Neuronal stem cell (in vitro differentiated cells): ENCODE measurements around the gene SNAP25.

Experiments
- DNase-seq: peaks from one replicate; pipeline ENCODE4 v3.0.0-alpha.2; 2013; ENCODE audit warnings: low spot score
- H2AFZ ChIP-seq: one replicate; pipeline ENCODE4 v1.6.1; 2013; ENCODE audit warnings: mild to moderate bottlenecking, low read length, inconsistent platforms
- H2AK5ac ChIP-seq: 2 replicates; pipeline ENCODE4 v1.6.1; 2013; ENCODE audit warnings: low read depth, mild to moderate bottlenecking, inconsistent platforms, low read length, moderate library complexity, mixed read lengths
- H2BK120ac ChIP-seq: 2 replicates; pipeline ENCODE4 v1.6.1; 2013; ENCODE audit warnings: low read depth, mild to moderate bottlenecking, inconsistent platforms, low read length, moderate library complexity, mixed read lengths
- H2BK12ac ChIP-seq: one replicate; pipeline ENCODE4 v1.6.1; 2013; ENCODE audit warnings: low read length, inconsistent platforms
- H2BK15ac ChIP-seq: 2 replicates; pipeline ENCODE4 v1.6.1; 2013; ENCODE audit warnings: mild to moderate bottlenecking, low read length, inconsistent platforms, mixed read lengths
- H2BK5ac ChIP-seq: one replicate; pipeline ENCODE4 v1.6.1; 2013; ENCODE audit warnings: inconsistent platforms, mild to moderate bottlenecking, low read length, moderate library complexity
- H3K14ac ChIP-seq: one replicate; pipeline ENCODE4 v1.6.1; 2013; ENCODE audit warnings: low read length, inconsistent platforms
- H3K18ac ChIP-seq: 2 replicates; pipeline ENCODE4 v1.6.1; 2013; ENCODE audit warnings: low read length, inconsistent platforms
- H3K23ac ChIP-seq: 2 replicates; pipeline ENCODE4 v1.6.1; 2013; ENCODE audit warnings: low read depth, mild to moderate bottlenecking, mixed read lengths, low read length, inconsistent platforms; ENCODE audit not compliant: poor library complexity
- H3K27ac ChIP-seq: replicated peaks from 3 replicates; pipeline ENCODE4 v1.5.1; 2013; ENCODE audit warnings: low read length, inconsistent platforms
- H3K27me3 ChIP-seq, 3 experiments: 2 replicates each; pipeline ENCODE4 v1.6.1; 2013; ENCODE audit warnings: low read length in 3 of 3, mild to moderate bottlenecking in 2 of 3, inconsistent platforms in 1 of 3, low read depth in 1 of 3, mixed read lengths in 1 of 3, moderate library complexity in 1 of 3; ENCODE audit not compliant: control insufficient read depth in 3 of 3, insufficient read depth in 3 of 3
- H3K36me3 ChIP-seq, 2 donors: replicated peaks in 1 of 2; 2 replicates each; pipeline ENCODE4 v1.6.1; 2013; ENCODE audit warnings: low read length in 2 of 2; ENCODE audit not compliant: control insufficient read depth in 2 of 2, insufficient read depth in 2 of 2
- H3K4ac ChIP-seq: 2 replicates; pipeline ENCODE4 v1.6.1; 2013; ENCODE audit warnings: inconsistent platforms, mild to moderate bottlenecking, low read length, moderate library complexity
- H3K4me1 ChIP-seq, 2 donors: 1 replicate in 1 of 2; 2 replicates in 1 of 2; pipeline ENCODE4 v1.6.1; 2013; ENCODE audit warnings: low read length in 2 of 2, low read depth in 1 of 2; ENCODE audit not compliant: control insufficient read depth in 2 of 2, insufficient read depth in 1 of 2
- H3K4me2 ChIP-seq: one replicate; pipeline ENCODE4 v1.6.1; 2013; ENCODE audit warnings: mild to moderate bottlenecking, low read length, inconsistent platforms; ENCODE audit not compliant: insufficient read depth, poor library complexity, severe bottlenecking
- H3K4me3 ChIP-seq, 2 donors: 2 replicates each; pipeline ENCODE4 v1.5.1; 2013; ENCODE audit warnings: low read length in 2 of 2, mild to moderate bottlenecking in 2 of 2, inconsistent platforms in 1 of 2, moderate library complexity in 1 of 2
- H3K79me1 ChIP-seq: one replicate; pipeline ENCODE4 v1.6.1; 2013; ENCODE audit warnings: low read depth, mild to moderate bottlenecking, inconsistent platforms, low read length, moderate library complexity
- H3K9ac ChIP-seq: one replicate; pipeline ENCODE4 v1.6.1; 2013; ENCODE audit warnings: mild to moderate bottlenecking, low read depth, low read length, inconsistent platforms; ENCODE audit not compliant: poor library complexity
- H3K9me3 ChIP-seq, 2 donors: replicated peaks in 1 of 2; 2 replicates each; pipeline versions ENCODE3 to v1.6.1; 2013; ENCODE audit warnings: low read length in 2 of 2, mild to moderate bottlenecking in 2 of 2, inconsistent platforms in 1 of 2, low read depth in 1 of 2, mixed read lengths in 1 of 2, moderate library complexity in 1 of 2; ENCODE audit not compliant: control insufficient read depth in 2 of 2, insufficient read depth in 1 of 2
- H4K8ac ChIP-seq: one replicate; pipeline ENCODE4 v1.6.1; 2013; ENCODE audit warnings: low read depth, mild to moderate bottlenecking, inconsistent platforms, low read length, moderate library complexity
- H4K91ac ChIP-seq: one replicate; pipeline ENCODE4 v1.6.1; 2013; ENCODE audit warnings: low read length, low read depth, mild to moderate bottlenecking, inconsistent platforms; ENCODE audit not compliant: poor library complexity
- WGBS, 2 donors: extraction: QIAGEN DNeasy Blood & Tissue Kit; methylation state at CpG; one replicate each; pipeline ENCODE4 v1.1.7; 2013; ENCODE audit warnings: missing lambda C conversion rate in 2 of 2, mixed read lengths in 1 of 2; ENCODE audit not compliant: insufficient read length in 2 of 2, insufficient replicate concordance in 1 of 2; ENCODE audit errors: extremely low coverage in 2 of 2; 5-methylcytosine and 5-hydroxymethylcytosine counted together

SNAP25 gene

DNA sequence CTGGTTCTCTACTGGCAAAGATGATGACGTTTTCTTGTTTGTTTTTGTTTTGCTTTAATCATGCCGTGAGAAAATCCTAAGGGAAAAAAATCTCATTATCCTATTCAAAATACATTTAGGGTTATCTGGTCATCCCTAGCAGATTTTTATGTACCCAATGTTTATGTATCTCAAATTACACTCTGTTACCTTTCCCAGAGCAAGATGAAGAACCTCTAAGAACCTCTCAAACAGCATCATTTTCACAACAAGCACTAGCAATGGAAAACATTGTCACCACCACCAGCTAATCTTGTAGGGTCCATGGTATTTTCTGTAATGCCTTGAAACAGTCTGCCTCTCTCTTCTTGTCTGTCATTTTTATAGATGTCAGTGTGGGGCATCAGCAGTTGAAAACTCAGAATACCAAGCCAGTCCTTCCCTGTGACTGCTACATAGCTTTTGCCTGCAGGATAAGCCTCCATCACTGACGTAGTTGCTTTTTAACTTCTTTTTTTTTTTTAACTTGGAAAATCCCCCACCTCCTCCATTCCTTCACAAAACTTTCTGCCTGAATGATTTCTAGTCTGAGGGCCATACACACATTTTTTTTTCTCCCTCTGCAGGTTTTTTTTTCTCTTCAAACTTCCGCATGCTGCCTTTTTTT lies 2.4 kb upstream of the SNAP25 start:
- Histone ChIP-seq H4K8ac (no peak overlapping the region), H2BK15ac (no peak overlapping the region), H3K9ac (no peak overlapping the region), H2BK5ac (no peak overlapping the region), H3K27ac (no peak overlapping the region), H3K9me3 (no peaks in the 10 kb centered on the region), H2AFZ (no peak overlapping the region), H3K4me1 (peaks cover 6 to 7% of the 10 kb centered on the region in 2 donors), H3K14ac (no peak overlapping the region), H4K91ac (no peak overlapping the region), H2BK12ac (no peak overlapping the region), H3K36me3 (no peaks in the 10 kb centered on the region), H3K4me2 (peak overlapping the region; percentile 26), H3K18ac (no peak overlapping the region), H3K23ac (no peak overlapping the region), H3K79me1 (no peaks in the 10 kb centered on the region), H3K4ac (no peak overlapping the region), H3K27me3 (peaks cover 0 to 44% (median 5%) of the 10 kb centered on the region in 3 experiments), H2AK5ac (no peak overlapping the region), H2BK120ac (no peak overlapping the region), H3K4me3 (no peak overlapping the region)
- no peak for DNase-seq
- WGBS, 2 donors, result no CpG with 5 or more reads among the region's 4 CpGs

DNA sequence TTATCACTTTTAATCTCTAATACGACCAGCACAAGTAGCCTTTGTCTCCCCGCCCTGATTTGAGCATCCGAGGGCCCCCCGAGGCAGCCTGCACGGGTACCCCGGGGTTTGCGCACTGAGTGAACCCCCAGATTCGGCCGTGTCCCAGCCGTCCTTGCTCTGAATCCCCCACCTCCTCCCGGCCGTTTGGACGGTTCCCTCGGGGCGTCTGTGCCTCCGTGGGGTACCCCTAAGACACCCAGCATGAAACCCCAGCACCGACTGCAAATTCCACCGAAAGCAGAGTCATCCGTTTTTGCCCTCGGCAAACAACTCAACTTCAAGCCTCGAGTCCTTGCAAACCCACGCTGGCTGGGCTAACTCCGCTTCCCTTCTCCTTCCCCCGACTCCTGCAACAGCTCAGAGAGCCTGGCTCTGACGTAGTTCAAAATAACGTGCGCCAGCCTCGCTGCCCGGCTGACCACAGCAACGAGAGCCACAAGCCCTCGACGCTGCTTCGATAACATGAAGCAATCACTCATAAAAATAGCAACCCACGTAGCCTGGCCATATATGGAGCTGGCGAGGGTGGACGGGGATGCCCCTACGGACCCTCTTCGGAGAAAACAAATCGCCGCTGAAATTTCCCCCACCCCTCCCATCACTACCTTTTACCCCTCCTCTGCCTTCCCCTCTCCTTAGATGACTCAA lies 764 bp upstream of the SNAP25 start:
- Histone ChIP-seq H3K4me3 (peak overlapping the region; percentile 58 to 61), H4K8ac (peak overlapping the region; percentile 97), H3K27ac (peak overlapping the region; percentile 89), H2BK120ac (peak overlapping the region; percentile 68), H2AFZ (peak overlapping the region; percentile 88), H4K91ac (no peak overlapping the region), H3K23ac (no peak overlapping the region), H3K4me1 (peaks cover 6 to 7% of the 10 kb centered on the region in 2 donors), H3K4me2 (peak overlapping the region; percentile 87), H3K27me3 (peaks cover 0 to 38% (median 5%) of the 10 kb centered on the region in 3 experiments), H3K79me1 (no peaks in the 10 kb centered on the region), H3K4ac (peak overlapping the region; percentile 31), H3K14ac (peak overlapping the region; percentile 95), H2BK12ac (no peak overlapping the region), H2BK15ac (peak overlapping the region; percentile 95), H3K9ac (peak overlapping the region; percentile 72), H3K9me3 (no peaks in the 10 kb centered on the region), H3K36me3 (no peaks in the 10 kb centered on the region), H2AK5ac (peak overlapping the region; percentile 57), H2BK5ac (peak overlapping the region; percentile 91), H3K18ac (peak overlapping the region; percentile 97)
- peak; percentile 75 for DNase-seq
- WGBS, 2 donors, result no CpG with 5 or more reads among the region's 40 CpGs

GRCh38 chr20:10219452-10219791 lies 792 bp downstream of the SNAP25 start:
- no peak overlapping the region for H2BK5ac ChIP-seq
- no peak overlapping the region for H3K18ac ChIP-seq
- peak overlapping the region; percentile 58 to 80 for H3K4me3 ChIP-seq
- no peak overlapping the region for H4K91ac ChIP-seq
- H3K4me1 ChIP-seq, result peaks cover 6 to 7% of the 10 kb centered on the region in 2 donors
- no peak overlapping the region for H4K8ac ChIP-seq
- no peak overlapping the region for H3K23ac ChIP-seq
- peak overlapping the region; percentile 97 for H3K4me2 ChIP-seq
- no peak overlapping the region for H2AK5ac ChIP-seq
- no peak overlapping the region for H2BK120ac ChIP-seq
- WGBS, 2 donors, result no CpG with 5 or more reads among the region's 32 CpGs
- H3K9me3 ChIP-seq, result no peaks in the 10 kb centered on the region
- no peaks in the 10 kb centered on the region for H3K79me1 ChIP-seq
- peaks cover 0 to 31% (median 5%) of the 10 kb centered on the region in 3 experiments for H3K27me3 ChIP-seq
- no peaks in the 10 kb centered on the region for H3K36me3 ChIP-seq
- H3K14ac ChIP-seq, result no peak overlapping the region
- no peak overlapping the region for H3K27ac ChIP-seq
- H2AFZ ChIP-seq, result peak overlapping the region; percentile 97
- H3K4ac ChIP-seq, result no peak overlapping the region
- peak; percentile 80 for DNase-seq
- no peak overlapping the region for H3K9ac ChIP-seq
- H2BK12ac ChIP-seq, result no peak overlapping the region
- H2BK15ac ChIP-seq, result no peak overlapping the region

DNA sequence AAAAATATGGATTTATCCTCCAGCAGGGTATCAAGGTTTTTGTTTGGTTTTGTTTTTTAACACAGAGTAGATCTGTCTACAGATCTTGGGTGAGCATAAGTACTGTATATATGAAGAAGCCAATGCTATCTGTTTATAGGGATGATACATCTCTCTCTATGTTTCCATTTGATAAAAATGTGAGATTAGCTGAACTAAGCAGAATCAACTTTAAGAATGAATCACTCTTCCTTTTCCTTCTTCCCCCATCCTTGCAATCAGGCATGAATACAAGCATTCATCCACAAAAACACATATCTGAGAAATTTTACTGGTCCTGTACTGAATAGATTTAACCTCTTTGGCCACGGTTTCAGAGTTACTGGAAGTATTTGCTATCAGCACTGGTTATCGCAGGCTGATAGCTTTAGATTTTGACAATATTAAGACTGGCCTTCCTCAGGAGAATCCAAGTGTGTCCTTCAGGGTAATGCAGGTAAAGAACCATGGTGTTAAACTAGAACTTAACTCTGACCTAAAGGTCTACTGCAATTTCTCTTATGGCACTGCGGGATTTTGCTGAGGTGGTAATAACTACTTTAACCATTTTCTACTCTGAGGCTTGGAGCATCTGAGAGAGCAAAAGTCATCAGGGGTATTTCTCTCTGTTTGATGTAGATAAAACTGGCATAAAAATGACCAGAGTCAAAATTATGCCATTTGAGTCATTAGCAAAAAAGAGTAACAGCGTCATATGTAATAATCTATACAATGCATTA lies 1.5 kb downstream of the SNAP25 start:
- WGBS, 2 donors, result no CpG with 5 or more reads among the region's 4 CpGs
- H3K4me3 ChIP-seq, result no peak overlapping the region

More for the DNA sequence above, 1.5 kb downstream of the SNAP25 start:
- no peak overlapping the region for H3K27ac ChIP-seq
- no peaks in the 10 kb centered on the region for H3K79me1 ChIP-seq
- no peak overlapping the region for H3K4ac ChIP-seq
- H3K9me3 ChIP-seq, result no peaks in the 10 kb centered on the region
- no peak overlapping the region for H3K14ac ChIP-seq
- no peak overlapping the region for H3K18ac ChIP-seq
- no peak for DNase-seq
- H2BK15ac ChIP-seq, result no peak overlapping the region
- H2BK12ac ChIP-seq, result no peak overlapping the region
- H2BK120ac ChIP-seq, result no peak overlapping the region
- H4K91ac ChIP-seq, result no peak overlapping the region
- peaks cover 6 to 7% of the 10 kb centered on the region in 2 donors for H3K4me1 ChIP-seq
- no peak overlapping the region for H2AK5ac ChIP-seq
- H3K9ac ChIP-seq, result no peak overlapping the region
- peaks cover 0 to 24% (median 5%) of the 10 kb centered on the region in 3 experiments for H3K27me3 ChIP-seq
- H2BK5ac ChIP-seq, result no peak overlapping the region
- H2AFZ ChIP-seq, result no peak overlapping the region
- no peaks in the 10 kb centered on the region for H3K36me3 ChIP-seq
- no peak overlapping the region for H4K8ac ChIP-seq
- no peak overlapping the region for H3K23ac ChIP-seq
- no peak overlapping the region for H3K4me2 ChIP-seq
